Cardiac muscle cell (in vitro differentiated cells and primary cell): ENCODE results near the gene TBC1D5. TPM values are rescaled to one million over a fixed set of nuclear protein-coding genes. Genes with fewer than 3 reads are reported as not detected.

Experiments
- DNase-seq, 2 donors: peaks; one replicate each; pipeline versions ENCODE4 v3.0.0 to v3.0.0-alpha.2; 2010 to 2017; ENCODE audit warnings: low read depth in 1 of 2, low spot score in 1 of 2
- H3K27ac ChIP-seq: fragments of 200-600 bp; sonication (generic); 2 replicates; pipeline ENCODE4 v1.5.1; 2016
- H3K27me3 ChIP-seq: fragments of 200-600 bp; sonication (generic); 2 replicates; pipeline ENCODE4 v1.6.0; 2016; ENCODE audit warnings: control low read depth
- H3K36me3 ChIP-seq: fragments of 200-600 bp; sonication (generic); 2 replicates; pipeline ENCODE4 v1.5.1; 2016; ENCODE audit warnings: control low read depth
- H3K4me1 ChIP-seq: fragments of 200-600 bp; sonication (generic); 2 replicates; pipeline ENCODE4 v1.8.1; 2017; ENCODE audit warnings: low read depth, mild to moderate bottlenecking, mixed run types
- H3K4me3 ChIP-seq: fragments of 200-600 bp; sonication (generic); 2 replicates; pipeline ENCODE4 v1.5.1; 2016; ENCODE audit warnings: mild to moderate bottlenecking
- H3K9me3 ChIP-seq: fragments of 200-600 bp; sonication (generic); 2 replicates; pipeline ENCODE4 v1.5.1; 2017; ENCODE audit warnings: low read depth, mild to moderate bottlenecking, control low read depth
- CTCF ChIP-seq: IDR thresholded peaks from 2 replicates; pipeline ENCODE4 v1.5.1; 2012; ENCODE audit warnings: low read depth, mild to moderate bottlenecking, low read length
- polyA plus RNA-seq: library from polyadenylated mRNA; unstranded; fragments of >200 nt; fragmentation: Nextera tagmentation; extraction: Ambion mirVana; gene quantifications from 2 replicates; pipeline ENCODE4 v1.2.1, GENCODE V29; 2016
- total RNA-seq: library from RNA; depleted of rRNA; stranded (reverse); fragments of >200 nt; gene quantifications from 2 replicates; pipeline ENCODE4 v1.2.3, GENCODE V29; 2016

The TBC1D5 gene
- total and polyA plus RNA-seq, 2 experiments from 2014 or later = 34.5 to 66.6 TPM

GRCh38 chr3:17266846-17267245 is 475.6 kb downstream of the TBC1D5 start:
- no peaks in the 10 kb centered on the region for H3K36me3 ChIP-seq
- TF ChIP-seq CTCF = no peak
- no peak overlapping the region for H3K27ac ChIP-seq
- no peaks in the 10 kb centered on the region for H3K9me3 ChIP-seq
- H3K27me3 ChIP-seq = no peaks in the 10 kb centered on the region
- no peak for DNase-seq
- H3K4me1 ChIP-seq = peaks cover 28% of the 10 kb centered on the region
- H3K4me3 ChIP-seq = no peak overlapping the region

- Histone ChIP-seq H3K4me1 (peaks cover 13% of the 10 kb centered on the region), H3K36me3 (no peaks in the 10 kb centered on the region), H3K9me3 (no peaks in the 10 kb centered on the region), H3K4me3 (no peak overlapping the region), H3K27ac (no peak overlapping the region), H3K27me3 (no peaks in the 10 kb centered on the region)
- DNase-seq = no peak
- no peak for TF ChIP-seq CTCF
Measured at GRCh38 chr3:17261627-17262369, 480.6 kb downstream of the TBC1D5 start.

GRCh38 chr3:17260257-17260656 is 482.2 kb downstream of the TBC1D5 start:
- Histone ChIP-seq H3K4me3 (no peak overlapping the region), H3K9me3 (no peaks in the 10 kb centered on the region), H3K4me1 (peaks cover 2% of the 10 kb centered on the region), H3K27ac (no peak overlapping the region), H3K27me3 (no peaks in the 10 kb centered on the region), H3K36me3 (no peaks in the 10 kb centered on the region)
- no peak for TF ChIP-seq CTCF
- DNase-seq = no peak

GRCh38 chr3:17259685-17260084 is 482.7 kb downstream of the TBC1D5 start:
- no peaks in the 10 kb centered on the region for H3K4me1 ChIP-seq
- H3K4me3 ChIP-seq = no peak overlapping the region
- DNase-seq = no peak
- TF ChIP-seq CTCF = no peak
- H3K36me3 ChIP-seq = no peaks in the 10 kb centered on the region
- H3K27me3 ChIP-seq = no peaks in the 10 kb centered on the region
- no peak overlapping the region for H3K27ac ChIP-seq
- no peaks in the 10 kb centered on the region for H3K9me3 ChIP-seq

GRCh38 chr3:17258823-17259436 is 483.5 kb downstream of the TBC1D5 start:
- peak; percentile 49 to 58 for DNase-seq
- Histone ChIP-seq H3K27me3 (no peaks in the 10 kb centered on the region), H3K27ac (no peak overlapping the region), H3K36me3 (no peaks in the 10 kb centered on the region), H3K4me1 (no peaks in the 10 kb centered on the region), H3K9me3 (no peaks in the 10 kb centered on the region), H3K4me3 (no peak overlapping the region)
- TF ChIP-seq CTCF = peak; percentile 65
